SK-N-SH treated with all-trans-retinoic acid at 6 μM for 48 hours (cell line): ENCODE results near the gene NDUFB10.

ENCODE experiments used
- ARNTL ChIP-seq: fragments of 450-650 bp; formaldehyde crosslinking; IDR thresholded peaks from 2 replicates; pipeline ENCODE4 v1.5.0; 2020; ENCODE audit warnings: low read depth, mild to moderate bottlenecking, moderate library complexity, borderline replicate concordance
- BACH2 ChIP-seq: fragments of 250-450 bp; sonication (Bioruptor Pico); IDR thresholded peaks from 2 replicates; pipeline ENCODE4 v1.9.0; 2021; ENCODE audit warnings: mild to moderate bottlenecking, borderline replicate concordance
- TSHZ2 ChIP-seq: fragments of 250-450 bp; sonication (Bioruptor Pico); IDR thresholded peaks from 2 replicates; pipeline ENCODE4 v1.5.0; 2020; ENCODE audit warnings: mild to moderate bottlenecking, moderate library complexity
- ZFP3 ChIP-seq: fragments of 250-450 bp; sonication (Bioruptor Pico); IDR thresholded peaks from 2 replicates; pipeline ENCODE4 v1.5.0; 2020; ENCODE audit warnings: mild to moderate bottlenecking, moderate library complexity
- ZNF565 ChIP-seq: fragments of 450-650 bp; formaldehyde crosslinking; conservative IDR thresholded peaks from 2 replicates; pipeline ENCODE4 v1.5.0; 2020; ENCODE audit warnings: low read depth, mild to moderate bottlenecking, moderate library complexity

DNA sequence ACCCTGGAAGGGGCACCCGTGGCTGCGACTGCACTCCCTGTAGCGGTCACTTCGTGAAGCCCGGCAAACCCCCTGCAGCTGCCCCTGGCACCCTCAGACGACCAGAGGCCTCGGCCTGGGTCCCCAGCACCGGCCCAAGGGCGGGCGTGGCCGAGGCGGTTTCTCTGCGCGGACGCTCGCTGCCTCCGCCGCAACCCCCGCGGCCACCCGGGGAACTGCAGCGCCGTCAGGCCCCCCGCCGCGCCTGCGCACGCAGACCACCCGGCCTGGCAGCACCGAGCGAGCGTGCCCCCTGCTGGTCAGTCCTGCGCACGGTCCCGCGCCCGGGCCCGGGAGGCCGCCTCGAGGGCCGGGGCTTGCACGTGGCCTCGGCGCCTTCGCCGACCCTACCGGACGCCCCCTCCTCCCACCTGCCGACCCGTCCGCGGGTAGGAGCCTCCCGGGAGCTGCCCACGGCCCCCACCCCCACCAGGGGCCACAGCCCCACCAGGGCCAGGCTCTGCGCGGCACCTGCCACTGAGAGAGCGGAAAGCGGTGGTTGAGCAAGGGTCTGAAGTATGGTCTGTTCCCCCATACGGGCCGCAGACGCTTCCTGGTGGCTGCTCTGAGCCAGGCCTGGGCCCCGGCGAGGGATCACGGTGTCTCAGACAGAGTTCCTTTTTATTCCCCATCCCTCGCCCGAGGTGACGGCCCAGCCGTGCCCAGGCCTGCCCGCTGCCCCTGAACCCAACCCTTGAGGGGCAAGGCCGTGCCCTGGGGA is 29.6 kb upstream of the NDUFB10 start:
- no peak for TF ChIP-seq ARNTL
- TF ChIP-seq BACH2 (CRISPR knock-in tag), result no peak
- TF ChIP-seq ZFP3 (CRISPR knock-in tag), result no peak
- no peak for TF ChIP-seq ZNF565 (CRISPR knock-in tag)
- TF ChIP-seq TSHZ2 (CRISPR knock-in tag), result no peak
